IPS-NIHi11 (cell line): ENCODE measurements around the gene AHSG.

ENCODE experiments used
- DNase-seq: peaks from one replicate; pipeline ENCODE4 v3.0.0; 2012; ENCODE audit warnings: mixed read lengths, low spot score

Gene AHSG

DNA sequence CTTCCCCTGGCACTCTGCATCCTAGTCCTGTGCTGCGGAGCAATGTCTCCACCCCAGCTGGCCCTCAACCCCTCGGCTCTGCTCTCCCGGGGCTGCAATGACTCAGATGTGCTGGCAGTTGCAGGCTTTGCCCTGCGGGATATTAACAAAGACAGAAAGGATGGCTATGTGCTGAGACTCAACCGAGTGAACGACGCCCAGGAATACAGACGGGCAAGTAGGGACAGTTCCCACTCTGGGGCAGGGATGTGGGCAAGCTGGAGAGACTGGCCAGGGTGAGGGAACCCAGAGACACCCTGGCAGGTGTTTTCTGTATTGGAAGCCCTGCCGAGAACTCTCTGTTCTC is 27.6 kb downstream of the AHSG start:
- DNase-seq = peak; percentile 28

DNA sequence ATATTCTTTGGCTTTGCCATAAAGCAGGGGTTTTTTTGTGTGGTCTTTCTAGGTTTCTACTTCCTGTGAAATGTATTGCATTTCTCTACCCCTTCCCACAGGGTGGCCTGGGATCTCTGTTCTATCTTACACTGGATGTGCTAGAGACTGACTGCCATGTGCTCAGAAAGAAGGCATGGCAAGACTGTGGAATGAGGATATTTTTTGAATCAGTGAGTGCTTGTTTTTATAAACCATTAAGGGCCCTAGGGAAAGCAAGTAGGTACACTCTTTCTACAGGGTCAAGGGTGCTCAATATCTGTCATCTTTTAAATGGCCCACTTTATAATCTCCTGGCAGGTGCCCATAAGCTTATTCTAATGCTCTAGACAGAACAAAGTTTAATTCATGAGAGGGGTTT is 28.1 kb downstream of the AHSG start:
- no peak for DNase-seq

DNA sequence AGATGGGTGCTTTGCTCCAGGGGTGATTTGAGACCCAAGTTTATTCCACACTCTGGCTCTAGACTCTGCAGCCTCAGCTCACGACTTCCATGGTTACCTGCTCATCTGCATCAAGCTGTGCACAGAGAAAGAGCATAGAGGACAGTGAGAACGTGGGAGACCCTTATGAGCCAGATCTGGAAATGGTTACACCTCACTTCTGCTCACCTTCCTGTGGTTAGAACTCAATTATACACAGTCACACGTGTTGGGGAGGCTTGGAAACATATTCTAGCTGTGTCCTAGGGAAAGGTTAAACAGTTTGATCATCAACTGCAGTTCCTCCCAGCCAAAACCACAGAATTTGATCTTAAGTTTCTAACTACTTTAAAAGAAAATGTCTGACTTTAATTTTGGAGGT is 29.2 kb downstream of the AHSG start:
- no peak for DNase-seq

DNA sequence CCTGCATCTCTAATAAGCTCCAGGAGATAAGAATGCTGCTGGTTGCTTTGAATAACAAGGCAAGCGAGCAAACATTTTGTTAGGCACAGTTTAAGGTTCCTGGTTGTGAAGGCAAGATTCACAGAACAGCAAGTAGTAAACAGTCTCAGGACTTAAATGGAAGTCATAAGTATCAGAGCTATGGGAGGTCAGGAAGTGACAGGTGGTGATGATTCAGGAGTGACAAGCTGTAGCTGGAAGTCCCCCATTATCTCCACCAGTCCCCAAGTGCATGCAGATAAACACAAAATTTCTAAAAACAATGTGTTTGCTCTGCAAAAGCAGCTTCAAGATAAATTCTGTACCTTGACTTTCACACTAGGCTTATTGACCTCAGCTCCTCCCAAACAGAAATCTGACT is 30.6 kb downstream of the AHSG start:
- no peak for DNase-seq

DNA sequence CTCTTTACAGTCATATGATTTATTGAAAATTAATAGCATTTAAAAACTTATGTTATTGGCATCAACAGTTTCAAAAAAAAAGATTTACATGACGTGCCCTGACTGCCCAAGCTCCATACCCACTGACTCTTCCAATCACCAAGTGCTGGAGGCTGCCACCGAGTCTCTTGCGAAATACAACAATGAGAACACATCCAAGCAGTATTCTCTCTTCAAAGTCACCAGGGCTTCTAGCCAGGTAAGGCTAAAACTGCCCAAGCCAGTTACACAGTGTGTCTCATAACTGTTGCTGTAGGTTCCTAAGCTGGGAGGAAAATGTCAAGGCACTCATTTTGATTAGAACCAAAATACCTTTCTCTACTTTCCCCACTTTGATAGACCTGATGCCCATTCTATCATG is 31.8 kb downstream of the AHSG start:
- DNase-seq = peak; percentile 25

DNA sequence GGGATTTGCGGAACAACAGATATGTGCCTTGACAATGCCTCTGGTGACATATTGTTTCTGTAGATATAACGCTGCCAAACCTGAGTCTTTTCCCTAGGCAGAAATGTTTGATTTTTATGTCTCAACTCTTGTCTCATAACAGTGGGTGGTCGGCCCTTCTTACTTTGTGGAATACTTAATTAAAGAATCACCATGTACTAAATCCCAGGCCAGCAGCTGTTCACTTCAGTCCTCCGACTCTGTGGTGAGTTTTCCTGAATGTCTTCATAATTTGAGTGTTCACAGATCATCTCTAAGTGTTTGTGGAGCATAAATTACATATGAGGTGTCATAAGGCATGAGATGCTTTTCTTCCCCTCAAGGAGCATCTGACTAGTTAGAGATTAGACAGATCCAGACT is 33.2 kb downstream of the AHSG start:
- no peak for DNase-seq

DNA sequence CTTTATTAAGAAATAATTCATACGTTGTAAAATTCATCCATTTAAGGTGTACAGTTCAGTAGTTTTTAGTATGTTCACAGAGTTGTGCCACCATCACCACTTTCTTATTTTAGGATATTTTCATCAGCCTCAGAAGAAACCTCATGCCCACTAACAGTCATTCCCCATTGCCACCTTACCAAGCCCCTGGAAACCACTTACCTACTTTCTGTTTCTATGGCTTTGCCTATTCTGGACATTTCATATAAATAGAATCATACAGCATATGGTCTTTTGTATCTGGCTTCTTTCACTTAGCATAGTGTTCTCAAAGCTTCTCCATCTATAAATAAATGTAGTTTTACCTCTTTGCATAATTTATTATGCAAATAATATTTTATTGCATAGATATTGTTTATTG is 34.0 kb downstream of the AHSG start:
- DNase-seq = no peak

DNA sequence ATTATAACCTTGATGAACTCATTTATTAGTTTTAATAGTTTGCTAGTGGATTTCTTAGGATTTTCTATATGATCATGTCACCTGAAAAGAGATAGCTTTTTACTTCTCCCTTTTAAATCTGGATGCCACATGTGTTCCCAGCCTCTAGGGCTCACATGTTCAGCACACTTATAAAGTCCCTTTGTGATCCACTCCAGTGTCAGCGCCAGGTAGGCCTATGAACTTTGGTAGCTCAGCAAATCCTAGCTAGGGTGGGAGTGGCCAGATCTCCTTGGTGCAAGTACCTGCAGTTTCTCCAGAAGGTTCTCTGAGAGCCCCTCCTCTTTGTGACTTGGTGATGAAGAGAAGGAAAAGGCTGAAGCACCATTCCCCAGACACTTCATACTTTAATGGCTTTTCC is 36.0 kb downstream of the AHSG start:
- DNase-seq = no peak

DNA sequence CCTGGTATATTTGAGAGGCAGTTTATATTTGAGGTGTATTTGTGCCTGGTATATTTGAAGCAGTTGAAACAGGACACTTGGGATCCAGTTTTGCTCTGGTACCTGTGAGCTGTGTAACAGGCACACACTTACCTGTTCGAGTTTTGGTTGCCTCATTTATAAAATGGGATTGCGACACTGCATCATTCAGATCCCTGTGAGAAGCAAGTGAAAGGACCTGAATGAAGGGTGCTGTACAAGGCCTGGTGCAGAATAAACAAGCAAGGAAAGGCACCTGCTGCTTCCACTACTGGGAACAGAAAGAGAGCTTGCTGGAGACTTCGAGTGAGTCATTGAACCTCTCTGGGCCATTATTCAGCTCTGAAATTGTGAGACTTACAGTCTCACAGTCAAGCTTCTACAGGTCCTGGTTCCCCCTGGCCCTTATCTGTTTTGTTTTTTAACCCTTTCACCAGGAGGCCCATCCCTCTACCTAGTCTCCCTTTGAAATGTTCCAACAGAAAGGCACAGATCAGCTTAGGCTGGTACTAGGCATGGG is 38.9 kb downstream of the AHSG start:
- no peak for DNase-seq

DNA sequence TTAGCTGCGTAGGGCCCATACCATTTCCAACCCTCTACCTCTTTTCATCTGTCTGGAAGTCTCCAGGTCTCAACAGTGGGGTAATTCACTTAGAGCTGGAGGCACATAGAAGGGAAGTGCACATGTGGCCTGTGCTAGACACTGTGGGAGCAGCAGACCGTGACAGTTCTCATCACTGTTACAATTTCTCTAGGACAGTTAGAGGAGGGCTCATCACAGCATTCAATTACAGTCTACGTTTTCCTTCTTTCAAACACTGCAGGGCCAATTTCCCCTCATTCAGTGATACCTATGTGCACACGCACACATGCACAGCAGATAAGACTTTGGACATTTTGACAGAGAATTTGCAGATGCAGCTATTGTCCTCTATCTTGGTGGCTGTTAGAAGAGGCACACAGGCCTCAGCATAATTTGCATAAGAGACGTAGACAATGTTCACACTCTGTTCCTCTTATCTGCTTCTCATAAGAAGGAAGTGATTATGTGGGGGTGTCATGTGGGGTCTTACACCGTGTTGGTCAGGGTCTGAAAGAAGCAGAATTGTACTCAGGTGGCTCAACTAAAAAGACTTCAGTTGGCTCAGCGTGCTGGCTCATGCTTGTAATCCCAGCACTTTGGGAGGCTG is 40.3 kb downstream of the AHSG start:
- no peak for DNase-seq

DNA sequence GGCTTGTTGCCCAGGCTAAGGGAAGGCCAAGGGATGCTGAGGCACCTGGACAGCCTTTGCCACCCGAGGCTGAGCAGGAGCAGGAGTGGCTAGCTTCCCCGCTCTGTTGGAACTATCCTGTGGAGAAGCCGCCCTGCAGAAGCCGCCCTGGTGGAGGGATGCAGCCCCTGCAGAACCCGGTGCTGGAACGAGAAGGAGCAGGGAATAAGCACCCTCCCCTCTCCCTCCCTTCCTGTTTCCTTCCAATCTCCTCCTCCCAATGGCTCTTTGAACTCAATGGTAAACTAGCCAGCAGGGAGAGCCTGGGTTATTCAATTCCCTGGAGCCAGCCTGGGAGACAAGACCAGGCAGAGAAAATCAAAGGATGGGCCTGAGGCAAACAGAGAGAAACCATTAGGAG is 41.1 kb downstream of the AHSG start:
- DNase-seq = peak; percentile 83

DNA sequence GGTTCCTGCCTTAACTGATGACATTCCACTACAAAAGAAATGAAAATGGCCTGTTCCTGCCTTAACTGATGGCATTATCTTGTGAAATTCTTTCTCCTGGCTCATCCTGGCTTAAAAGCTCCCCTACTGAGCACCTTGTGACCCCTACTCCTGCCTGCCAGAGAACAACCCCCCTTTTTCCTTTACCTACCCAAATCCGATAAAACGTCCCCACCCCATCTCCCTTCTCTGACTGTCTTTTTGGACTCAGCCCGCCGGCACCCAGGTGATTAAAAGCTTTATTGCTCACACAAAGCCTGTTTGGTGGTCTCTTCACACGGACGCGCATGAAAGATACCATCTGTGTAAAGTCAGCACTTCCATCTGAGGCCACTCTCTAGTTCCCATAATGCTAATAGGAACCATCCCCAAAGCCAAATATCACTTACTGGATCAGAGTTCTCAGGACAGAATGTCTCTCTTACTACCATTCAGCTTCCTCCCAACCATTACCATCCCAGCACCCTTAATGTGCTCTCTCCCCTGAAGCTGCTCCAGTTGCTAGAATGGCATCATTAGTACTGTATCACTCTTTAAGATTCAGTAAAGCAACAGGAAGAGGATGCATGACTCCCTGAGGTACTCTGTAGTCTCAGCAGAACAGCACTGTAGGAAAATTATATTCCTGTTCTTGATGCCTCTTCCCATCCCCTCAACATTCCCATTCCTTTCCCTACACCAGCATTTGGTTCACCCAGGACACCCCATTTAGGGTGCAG is 50.7 kb downstream of the AHSG start:
- no peak for DNase-seq

DNA sequence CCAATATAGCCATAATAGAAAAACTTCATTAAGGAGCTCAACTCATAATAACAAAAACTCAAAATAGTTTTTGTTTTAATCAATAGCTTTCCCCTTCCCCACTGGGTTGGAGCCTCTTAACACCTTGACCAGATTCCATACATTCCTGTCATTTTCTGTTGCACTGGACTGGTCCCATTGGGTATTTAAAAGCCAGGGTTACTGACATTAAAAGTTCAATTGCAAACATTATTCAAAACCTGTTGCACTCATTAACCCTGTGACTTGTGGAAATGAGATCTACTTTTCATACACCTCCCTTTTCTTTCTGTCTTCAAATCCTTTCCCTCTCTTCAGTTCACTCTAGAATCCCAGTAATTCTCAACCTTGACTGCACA is 51.2 kb downstream of the AHSG start:
- DNase-seq = no peak

DNA sequence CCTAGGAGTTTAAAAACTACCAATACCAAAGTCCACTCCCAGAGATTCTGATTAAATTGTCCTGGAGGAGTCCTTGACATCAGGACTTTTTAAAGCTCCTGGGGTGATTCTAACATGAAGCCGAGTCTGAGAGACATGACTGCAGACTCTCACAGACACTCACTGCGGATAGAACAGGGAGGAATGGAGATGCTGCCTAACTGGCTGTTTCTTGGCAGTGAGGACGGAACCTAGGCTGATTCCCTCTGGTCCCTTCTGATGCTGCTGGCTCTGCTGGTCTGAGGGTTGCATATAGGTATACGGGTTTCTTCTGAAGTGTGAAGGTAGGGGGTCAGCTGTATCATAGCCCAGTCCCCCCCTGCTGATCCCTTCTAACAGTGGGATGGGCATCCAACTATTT is 51.6 kb downstream of the AHSG start:
- no peak for DNase-seq

DNA sequence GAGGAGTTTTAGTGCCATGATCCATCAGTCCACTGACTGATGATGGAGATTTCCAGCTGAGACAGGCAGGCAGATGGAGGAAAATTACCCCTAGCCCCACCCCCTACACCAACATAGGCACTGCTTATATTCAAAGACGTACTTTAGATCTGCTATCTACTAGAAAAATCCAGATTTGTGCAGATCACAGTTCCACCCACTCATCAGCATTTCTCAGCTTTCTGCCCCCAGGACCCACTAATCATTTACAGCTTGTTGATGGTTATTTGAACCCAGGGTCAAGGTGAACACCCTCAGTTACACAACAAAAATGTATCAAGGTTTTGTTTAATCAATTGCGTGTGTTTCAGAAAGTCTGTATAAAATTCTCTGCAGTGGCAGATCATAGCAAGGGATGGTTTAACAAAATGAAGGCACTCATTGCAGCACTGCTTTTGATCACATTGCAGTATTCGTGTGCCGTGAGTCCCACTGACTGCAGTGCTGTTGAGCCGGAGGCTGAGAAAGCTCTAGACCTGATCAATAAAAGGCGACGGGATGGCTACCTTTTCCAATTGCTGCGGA is 52.8 kb downstream of the AHSG start, which contains the start of gene HRG:
HRG (plus strand) TSS at position 390 of the 564 bp plus-strand sequence; CDS start at position 408, 18 bp downstream.
- DNase-seq = no peak

DNA sequence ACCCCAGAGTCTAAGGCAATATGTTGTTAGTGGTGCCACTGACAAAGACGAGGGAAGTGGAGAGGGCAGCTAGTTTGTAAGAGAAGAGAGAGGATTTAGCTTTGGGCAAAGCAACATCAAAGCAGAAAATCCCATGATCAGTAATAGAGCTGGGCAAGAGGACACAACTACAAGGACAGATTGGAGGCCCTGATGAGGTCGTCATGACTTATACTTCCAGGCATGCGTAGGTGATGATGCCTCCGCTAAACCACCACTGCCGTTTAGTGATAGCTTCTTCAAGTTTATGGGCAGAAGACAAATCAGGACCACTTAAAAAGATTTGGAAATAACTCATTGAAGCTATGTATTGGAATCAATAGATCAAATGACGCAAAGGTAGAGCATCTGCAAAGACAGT is 55.6 kb downstream of the AHSG start:
- no peak for DNase-seq

DNA sequence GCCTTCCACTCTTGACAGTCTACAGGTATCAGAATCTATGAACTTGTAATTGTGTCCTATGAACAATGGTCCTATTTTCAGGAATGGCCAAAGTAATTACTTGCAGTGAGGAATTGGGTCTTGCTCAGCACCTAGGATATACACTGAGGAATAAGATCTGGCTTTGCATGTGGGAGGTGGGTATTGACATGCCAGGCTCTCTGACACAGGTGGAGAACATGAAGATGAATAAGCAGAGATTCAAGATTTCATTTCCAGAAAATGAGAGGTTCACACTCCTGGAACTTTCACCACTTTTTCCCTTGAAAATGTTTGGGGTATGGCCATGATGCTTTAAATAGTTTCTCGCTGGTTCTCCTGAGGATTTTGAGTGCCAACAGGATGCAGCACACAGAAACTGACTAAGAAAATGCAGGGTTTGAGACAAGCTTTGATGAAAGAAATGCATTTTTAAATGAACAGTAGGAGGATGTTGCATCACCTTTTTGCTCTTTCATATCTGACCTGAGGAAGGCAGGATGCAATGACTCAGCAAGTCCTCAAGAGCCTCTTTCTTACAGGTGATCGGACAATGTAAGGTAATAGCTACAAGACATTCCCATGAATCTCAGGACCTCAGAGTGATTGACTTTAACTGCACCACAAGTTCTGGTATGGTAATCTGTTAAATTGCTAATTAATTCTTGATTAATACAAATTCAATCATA is 56.7 kb downstream of the AHSG start:
- DNase-seq = no peak

DNA sequence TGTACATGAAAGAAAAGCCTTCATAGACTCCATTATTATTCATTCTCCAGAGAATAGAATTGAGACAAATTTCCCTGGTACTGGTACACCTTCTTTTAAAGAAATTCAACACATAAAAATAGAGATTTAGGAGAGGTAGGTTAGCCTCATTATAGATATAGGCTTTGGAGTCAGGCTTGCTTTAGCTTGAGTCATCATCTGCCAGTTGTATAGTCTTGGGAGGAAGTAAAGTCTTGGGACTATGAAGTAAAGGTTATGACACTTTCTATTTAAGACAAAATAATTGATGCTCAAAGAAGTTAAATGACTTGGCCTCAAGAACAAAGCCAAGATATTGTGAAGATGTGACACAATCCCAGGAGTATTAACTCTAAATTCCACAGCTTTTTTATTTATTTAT is 57.3 kb downstream of the AHSG start:
- DNase-seq = no peak
